Fibroblast of lung (primary cell): ENCODE data around the gene TNNT3. TPM values are rescaled to one million over a fixed set of nuclear protein-coding genes. Genes with fewer than 3 reads are reported as not detected.
A peak's percentile ranks its signal among the peaks of the same experiment; 100 is the strongest.

Source experiments
- DNase-seq, 2 donors: peaks; one replicate each; pipeline versions ENCODE4 v3.0.0 to v3.0.0-alpha.2; 2010; ENCODE audit warnings: low read depth in 2 of 2
- H2AFZ ChIP-seq: 2 replicates; pipeline ENCODE4 v1.5.1; 2012; ENCODE audit warnings: low read length, control low read depth, inconsistent platforms
- H3K27ac ChIP-seq: 2 replicates; pipeline ENCODE4 v1.5.1; 2011; ENCODE audit warnings: low read length, control low read depth; ENCODE audit not compliant: insufficient read depth
- H3K27me3 ChIP-seq: 2 replicates; pipeline ENCODE4 v1.5.1; 2011; ENCODE audit warnings: mild to moderate bottlenecking, low read length; ENCODE audit not compliant: control insufficient read depth, insufficient read depth
- H3K36me3 ChIP-seq: 2 replicates; pipeline ENCODE4 v1.5.1; 2011; ENCODE audit warnings: low read length; ENCODE audit not compliant: control insufficient read depth, insufficient read depth
- H3K4me1 ChIP-seq: 2 replicates; pipeline ENCODE4 v1.5.1; 2011; ENCODE audit warnings: low read length; ENCODE audit not compliant: control insufficient read depth, insufficient read depth; ENCODE audit errors: extremely low read depth
- H3K4me2 ChIP-seq: 2 replicates; pipeline ENCODE4 v1.5.1; 2011; ENCODE audit warnings: low read length, control low read depth; ENCODE audit not compliant: insufficient read depth; ENCODE audit errors: extremely low read depth
- H3K4me3 ChIP-seq, 4 experiments: fragments of 200-600 bp in 1 of 4; sonication (generic) in 1 of 4; replicated peaks in 1 of 4; 2 replicates each; pipeline ENCODE4 v1.5.1; 2011 to 2016; ENCODE audit warnings: low read length in 4 of 4, low read depth in 3 of 4, mild to moderate bottlenecking in 3 of 4, control low read depth in 2 of 4, inconsistent platforms in 1 of 4, mixed read lengths in 1 of 4; ENCODE audit not compliant: insufficient read depth in 1 of 4; ENCODE audit errors: control extremely low read depth in 1 of 4
- H3K79me2 ChIP-seq: 2 replicates; pipeline ENCODE4 v1.5.1; 2012; ENCODE audit warnings: mild to moderate bottlenecking, low read length, inconsistent platforms; ENCODE audit not compliant: control insufficient read depth, insufficient read depth
- H3K9ac ChIP-seq: 2 replicates; pipeline ENCODE4 v1.5.1; 2011; ENCODE audit warnings: mild to moderate bottlenecking, low read length, control low read depth; ENCODE audit not compliant: insufficient read depth
- H3K9me3 ChIP-seq: 2 replicates; pipeline ENCODE4 v1.5.1; 2012; ENCODE audit warnings: low read depth, low read length; ENCODE audit not compliant: control insufficient read depth, insufficient read depth
- H4K20me1 ChIP-seq: 2 replicates; pipeline ENCODE4 v1.5.1; 2011; ENCODE audit warnings: low read length; ENCODE audit not compliant: control insufficient read depth, insufficient read depth; ENCODE audit errors: extremely low read depth
- CTCF ChIP-seq, 2 donors: IDR thresholded peaks in 1 of 2; conservative IDR thresholded peaks in 1 of 2; 1 replicate in 1 of 2; 2 replicates in 1 of 2; pipeline ENCODE4 v1.5.1; 2011 to 2012; ENCODE audit warnings: low read length in 2 of 2, control low read depth in 1 of 2, inconsistent platforms in 1 of 2, low read depth in 1 of 2, mild to moderate bottlenecking in 1 of 2
- EZH2 ChIP-seq: IDR thresholded peaks from 2 replicates; pipeline ENCODE4 v1.5.1; 2012; ENCODE audit warnings: low read length, control low read depth, mild to moderate bottlenecking; ENCODE audit errors: missing control alignments
- polyA plus RNA-seq, 2 donors: library from polyadenylated mRNA; depleted of rRNA in 1 of 2; stranded (reverse) in 1 of 2; unstranded in 1 of 2; fragments of >200 nt; gene quantifications; 2 replicates each; pipeline ENCODE4 v1.2.1, GENCODE V29; 2011 to 2012; ENCODE audit warnings: missing spikeins in 1 of 2
- total RNA-seq: library from RNA; depleted of rRNA; stranded (reverse); fragments of >200 nt; gene quantifications from 2 replicates; pipeline ENCODE4 v1.2.1, GENCODE V29; 2014

Gene TNNT3
- total and polyA plus RNA-seq, 2 donors (not counting 1 experiment from before 2014, with no cell fraction given), result not detected

GRCh38 chr11:1920128-1920908, 815 bp downstream of the TNNT3 start:
- H3K9ac ChIP-seq, result no peak overlapping the region
- H2AFZ ChIP-seq, result no peak overlapping the region
- TF ChIP-seq CTCF (conservative IDR thresholded peaks at IDR 0.05 in 1 of 2, IDR thresholded peaks at IDR 0.05 in 1 of 2; ENCODE audit: low read depth in 1 of 2, low read length in 2 of 2), result no peak
- no peak for TF ChIP-seq EZH2
- DNase-seq, result no peak
- no peaks in the 10 kb centered on the region for H4K20me1 ChIP-seq
- no peaks in the 10 kb centered on the region for H3K79me2 ChIP-seq
- no peak overlapping the region for H3K4me2 ChIP-seq
- no peaks in the 10 kb centered on the region for H3K4me1 ChIP-seq
- no peak overlapping the region for H3K4me3 ChIP-seq
- H3K27me3 ChIP-seq, result no peaks in the 10 kb centered on the region
- no peak overlapping the region for H3K27ac ChIP-seq
- no peaks in the 10 kb centered on the region for H3K36me3 ChIP-seq
- H3K9me3 ChIP-seq, result no peaks in the 10 kb centered on the region

DNA sequence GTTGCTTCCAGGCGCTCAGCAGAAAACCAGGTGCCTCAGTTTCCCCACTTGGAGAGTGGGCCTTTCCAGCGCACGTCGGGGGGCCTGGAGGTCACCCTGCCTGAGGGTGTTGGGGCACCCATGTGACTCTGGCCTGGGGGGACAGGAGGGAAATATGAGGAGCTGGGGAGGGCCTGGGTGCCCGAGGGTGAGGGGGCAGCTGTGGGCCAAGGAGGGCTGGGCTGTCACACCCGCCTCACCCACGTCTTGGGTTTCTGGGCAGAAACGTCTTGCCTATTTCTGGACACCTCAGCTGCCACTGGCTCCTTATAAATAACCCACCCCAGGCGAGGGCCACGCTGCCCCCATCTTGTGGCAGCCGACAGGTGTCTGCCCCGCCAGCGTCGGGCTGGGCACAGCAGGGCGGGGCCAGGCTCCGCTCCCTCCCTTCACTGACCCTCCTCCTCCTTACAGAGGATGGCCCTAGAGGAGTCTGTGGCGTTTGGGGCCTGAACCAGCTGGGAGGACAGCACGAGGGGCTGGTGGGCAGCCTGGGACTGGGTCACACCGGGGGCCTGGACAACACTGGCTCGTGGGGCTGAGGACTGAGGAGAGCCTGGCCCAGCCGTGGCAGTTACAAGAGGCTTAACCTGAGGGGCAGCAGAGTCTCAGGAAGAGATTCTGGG, 1.5 kb downstream of the TNNT3 start:
- no peaks in the 10 kb centered on the region for H3K36me3 ChIP-seq
- no peak for TF ChIP-seq CTCF (conservative IDR thresholded peaks at IDR 0.05 in 1 of 2, IDR thresholded peaks at IDR 0.05 in 1 of 2; ENCODE audit: low read depth in 1 of 2, low read length in 2 of 2)
- no peak for TF ChIP-seq EZH2
- DNase-seq, result no peak
- no peak overlapping the region for H3K4me3 ChIP-seq
- no peak overlapping the region for H3K27ac ChIP-seq
- no peaks in the 10 kb centered on the region for H3K79me2 ChIP-seq
- no peaks in the 10 kb centered on the region for H3K4me1 ChIP-seq
- no peaks in the 10 kb centered on the region for H3K9me3 ChIP-seq
- no peaks in the 10 kb centered on the region for H3K27me3 ChIP-seq
- H3K4me2 ChIP-seq, result no peak overlapping the region
- H4K20me1 ChIP-seq, result no peaks in the 10 kb centered on the region
- no peak overlapping the region for H3K9ac ChIP-seq
- no peak overlapping the region for H2AFZ ChIP-seq

DNA sequence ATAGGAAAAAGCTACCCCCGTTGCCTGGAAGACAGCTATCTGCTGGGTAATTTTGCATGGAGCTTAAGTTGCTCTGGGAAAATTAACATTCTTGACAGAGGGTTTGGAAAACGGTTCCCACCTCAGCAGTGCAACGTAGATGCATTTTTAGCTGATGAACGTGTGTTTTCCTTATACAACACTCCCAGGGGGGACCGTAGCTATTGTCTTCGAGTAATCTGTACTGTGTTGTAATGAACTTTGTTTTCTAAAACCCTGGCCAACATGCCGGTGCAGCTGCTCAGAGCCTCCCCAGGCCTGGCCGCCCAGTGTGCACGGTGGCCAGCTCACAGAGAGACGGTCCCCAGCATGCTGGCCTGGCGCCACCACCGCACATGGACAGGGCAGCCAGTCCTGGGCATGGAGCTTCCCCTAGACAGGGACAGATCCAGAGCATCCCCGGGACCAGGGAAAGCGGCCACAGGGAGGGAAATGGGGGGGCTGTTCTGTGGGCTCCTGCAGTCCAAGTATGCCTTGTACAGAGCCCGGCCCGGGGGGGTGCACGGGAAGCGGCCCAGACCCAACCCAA, 2.2 kb downstream of the TNNT3 start:
- Histone ChIP-seq H3K9ac (no peak overlapping the region), H3K4me1 (no peaks in the 10 kb centered on the region), H3K9me3 (no peaks in the 10 kb centered on the region), H3K36me3 (no peaks in the 10 kb centered on the region), H3K4me3 (no peak overlapping the region), H4K20me1 (no peaks in the 10 kb centered on the region), H3K79me2 (no peaks in the 10 kb centered on the region), H2AFZ (no peak overlapping the region), H3K4me2 (no peak overlapping the region), H3K27me3 (no peaks in the 10 kb centered on the region), H3K27ac (no peak overlapping the region)
- TF ChIP-seq EZH2, result no peak
- TF ChIP-seq CTCF (conservative IDR thresholded peaks at IDR 0.05 in 1 of 2, IDR thresholded peaks at IDR 0.05 in 1 of 2; ENCODE audit: low read depth in 1 of 2, low read length in 2 of 2), result no peak
- peak; percentile 7 to 19 for DNase-seq
